Amygdala (tissue), 56 donors: ENCODE data around the gene UGCG.
"Not testable (repeated sequence)": the region's sequence is repeated elsewhere in the genome, so short reads cannot be mapped to it uniquely, and the experiment has no call there.

ENCODE experiments used
- DNase-seq, 56 donors: peaks; one replicate each; lab custom pipeline; 2025; lab: John Stamatoyannopoulos, UW

UGCG gene

DNA sequence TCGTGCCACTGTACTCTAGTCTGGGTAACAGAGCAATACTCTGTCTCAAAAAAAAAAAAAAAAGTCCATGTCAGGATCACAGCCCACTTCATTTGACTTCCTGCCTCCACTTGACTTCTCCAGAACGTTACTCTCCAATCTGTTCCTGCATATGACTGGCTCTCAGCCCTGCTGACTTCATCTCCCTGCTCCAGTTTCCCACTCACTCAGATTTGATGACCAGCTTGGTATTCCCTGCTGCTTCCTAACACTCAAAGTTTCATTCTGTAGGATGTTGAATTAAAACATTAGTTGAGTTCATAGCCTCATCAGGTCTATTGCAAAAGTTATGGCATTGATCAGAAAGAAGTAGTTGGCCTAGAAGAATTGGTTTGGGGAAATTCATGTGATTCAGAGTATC, 52.3 kb downstream of the UGCG start:
- DNase-seq: no peak

DNA sequence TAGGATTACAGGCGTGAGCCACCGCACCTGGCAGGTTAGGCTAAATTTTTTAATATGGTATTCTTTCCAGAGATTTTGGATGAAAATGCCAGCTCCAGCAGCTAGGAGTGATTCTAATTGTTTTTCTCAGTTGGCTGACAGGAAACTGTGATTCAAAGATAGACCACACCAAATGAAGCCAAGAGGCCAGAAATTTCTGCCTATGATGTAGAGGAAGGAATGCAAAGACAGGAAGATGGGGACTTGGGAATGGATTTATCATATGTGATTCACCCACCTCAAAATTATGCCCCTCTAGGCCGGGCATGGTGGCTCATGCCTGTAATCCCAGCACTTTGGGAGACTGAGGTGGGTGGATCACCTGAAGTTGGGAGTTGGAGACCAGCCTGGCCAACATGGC, 53.3 kb downstream of the UGCG start:
- no peak for DNase-seq

GRCh38 chr9:111952559-111952958, 55.9 kb downstream of the UGCG start:
- no peak for DNase-seq

- DNase-seq: peak in 1 of 56 donors; percentile 4
Observed at GRCh38 chr9:111953444-111953843, 56.8 kb downstream of the UGCG start.

GRCh38 chr9:111955048-111955447, 58.4 kb downstream of the UGCG start:
- no peak for DNase-seq

- DNase-seq: peak in 12 of 56 donors; percentile 1 to 32 (median 10)
Observed at GRCh38 chr9:111957856-111958631, 61.4 kb downstream of the UGCG start.

GRCh38 chr9:111959468-111960359, 63.1 kb downstream of the UGCG start:
- no peak for DNase-seq

DNA sequence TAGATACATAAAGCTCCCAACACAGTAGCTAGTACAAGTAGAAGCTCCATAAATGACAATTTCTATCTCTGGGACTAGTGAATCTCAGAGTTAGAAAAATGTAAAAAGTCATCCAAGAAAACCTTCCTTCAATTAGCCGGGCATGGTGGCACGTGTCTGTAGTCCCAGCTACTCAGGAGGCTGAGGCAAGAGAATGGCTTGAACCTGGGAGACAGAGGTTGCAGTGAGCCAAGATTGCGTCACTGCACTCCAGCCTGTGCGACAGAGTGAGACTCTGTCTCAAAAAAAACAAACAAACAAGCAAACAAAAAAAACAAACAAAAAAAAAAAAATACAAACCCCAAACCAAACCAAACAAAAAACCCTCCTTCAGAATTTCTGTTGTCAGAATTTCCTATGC, 63.9 kb downstream of the UGCG start:
- not testable (repeated sequence) for DNase-seq

DNA sequence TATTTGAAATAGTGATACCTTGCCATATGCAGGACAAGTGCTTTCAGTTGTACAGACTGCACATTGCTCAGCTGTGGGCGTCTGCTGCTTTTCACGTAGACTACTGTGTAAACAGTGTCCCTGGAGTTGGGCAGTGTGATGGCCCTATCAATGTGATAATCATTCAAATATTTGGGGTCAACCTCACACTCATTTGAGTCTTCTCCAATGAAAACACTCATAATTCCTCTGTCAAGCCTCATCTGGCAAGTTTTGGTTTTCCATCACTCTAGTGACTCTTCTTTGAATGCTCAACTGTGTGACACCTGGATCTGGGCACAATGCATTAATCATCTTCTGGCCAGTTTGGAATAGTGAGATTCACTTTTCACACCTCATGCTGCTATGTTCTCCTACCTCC, 64.4 kb downstream of the UGCG start:
- no peak for DNase-seq

- DNase-seq: peak in 1 of 56 donors; percentile 2
Observed at GRCh38 chr9:111961575-111961974, 65.0 kb downstream of the UGCG start.

GRCh38 chr9:111962021-111962420, 65.4 kb downstream of the UGCG start:
- DNase-seq: no peak

DNA sequence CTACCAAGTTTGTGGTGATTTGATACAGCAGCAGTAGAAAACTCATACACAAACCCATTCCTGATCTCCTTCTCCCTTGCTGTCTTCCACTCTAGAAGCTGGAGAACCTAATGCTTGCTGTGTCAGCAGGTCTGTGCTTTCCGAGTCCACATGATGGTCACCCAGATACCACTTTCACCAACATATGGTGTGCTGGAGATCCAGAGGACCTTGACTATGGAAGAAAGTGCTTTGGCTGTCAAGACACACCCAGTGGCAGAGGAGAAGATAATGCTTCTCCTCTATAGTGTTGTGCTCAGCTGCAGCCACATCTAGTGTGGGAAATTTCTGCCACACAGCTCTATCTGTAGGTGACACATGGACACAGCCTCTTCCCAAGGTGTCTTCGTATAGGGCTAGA, 67.4 kb downstream of the UGCG start:
- DNase-seq: no peak

GRCh38 chr9:111965566-111966019, 69.0 kb downstream of the UGCG start:
- no peak for DNase-seq

- DNase-seq: no peak
Observed at GRCh38 chr9:111966124-111966723, 69.6 kb downstream of the UGCG start.

GRCh38 chr9:111966861-111967291, 70.3 kb downstream of the UGCG start:
- DNase-seq: no peak

GRCh38 chr9:111967621-111968020, 71.0 kb downstream of the UGCG start:
- DNase-seq: no peak

- DNase-seq: no peak
Observed at GRCh38 chr9:111969061-111969460, 72.4 kb downstream of the UGCG start.

DNA sequence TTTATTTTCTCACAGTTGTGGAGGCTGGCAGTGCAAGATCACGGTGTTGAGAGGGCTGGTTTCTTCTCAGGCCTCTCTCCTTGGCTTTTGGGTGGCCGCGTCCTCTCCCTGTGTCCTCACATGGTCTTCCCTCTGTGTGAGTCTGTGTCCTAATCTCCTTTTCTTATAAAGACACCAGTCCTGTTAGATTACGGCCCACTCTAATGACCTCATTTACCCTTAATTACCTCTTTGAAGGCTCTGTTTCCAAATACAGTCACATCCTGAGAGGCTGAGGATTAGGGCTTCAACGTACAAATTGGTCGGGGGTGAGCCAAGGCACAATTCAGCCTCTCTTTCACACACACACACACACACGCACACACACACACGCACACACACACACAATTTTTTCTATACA, 73.0 kb downstream of the UGCG start:
- no peak for DNase-seq

DNA sequence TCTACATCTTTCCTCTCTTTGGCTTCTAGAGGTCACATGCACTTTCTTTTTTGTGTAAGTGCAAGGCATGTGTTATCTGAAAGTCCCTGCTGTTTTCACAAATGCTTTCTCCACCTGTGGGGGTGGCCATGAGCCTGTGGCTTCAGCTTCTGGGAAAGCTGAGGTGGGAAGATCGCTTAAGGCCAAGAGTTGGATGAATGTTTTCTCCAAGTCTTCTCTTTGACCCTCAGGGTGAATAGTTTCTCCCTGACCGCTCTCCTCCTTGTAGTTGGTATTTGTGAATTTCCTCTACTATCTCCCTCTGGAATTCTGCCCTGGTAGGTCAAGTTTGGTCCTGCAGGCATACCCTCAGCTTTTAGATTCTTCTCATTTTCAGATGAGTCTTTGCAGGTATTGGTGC, 74.2 kb downstream of the UGCG start:
- no peak for DNase-seq

DNA sequence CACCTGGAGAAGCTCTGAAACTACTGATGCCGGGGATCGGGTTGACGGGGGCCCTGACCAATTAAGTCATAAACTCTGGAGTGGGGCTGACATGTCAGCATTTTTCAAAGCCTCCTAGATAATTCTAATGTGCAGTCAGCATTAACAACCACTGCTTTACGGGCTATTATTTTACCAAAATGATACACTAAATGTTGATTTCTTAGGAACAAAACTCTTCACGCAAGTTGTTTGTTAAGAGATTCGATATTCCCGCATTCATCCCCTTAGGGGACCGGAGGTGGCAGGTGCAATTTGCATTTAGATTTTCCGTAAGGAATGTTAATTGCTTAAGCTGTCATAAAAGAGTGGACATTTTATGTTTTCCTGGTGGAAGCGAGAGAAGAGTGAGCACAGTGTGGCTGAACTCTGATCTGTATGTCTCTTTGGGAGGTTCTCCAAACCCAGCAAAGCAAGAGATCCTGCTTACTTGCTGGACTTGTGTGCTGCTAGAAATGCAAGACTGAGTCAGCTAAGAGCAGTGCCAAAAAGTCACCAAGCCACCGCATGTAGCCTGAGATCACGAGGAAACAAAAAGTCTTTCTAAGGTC, 77.6 kb downstream of the UGCG start:
- DNase-seq: peak in 1 of 56 donors; percentile 4

GRCh38 chr9:111975709-111976108, 79.1 kb downstream of the UGCG start:
- DNase-seq: no peak
